Trophoblast cell (in vitro differentiated cells and primary cell): ENCODE measurements around the gene MTCH2.

Experiments used
- DNase-seq, 2 donors: peaks; one replicate each; pipeline ENCODE4 v3.0.0-alpha.2; 2016
- H2AFZ ChIP-seq: 2 replicates; pipeline ENCODE4 v1.6.1; 2013; ENCODE audit warnings: low read length, moderate library complexity, mild to moderate bottlenecking; ENCODE audit not compliant: insufficient read depth, poor library complexity
- H2AK5ac ChIP-seq: 2 replicates; pipeline ENCODE4 v1.6.1; 2013; ENCODE audit warnings: mild to moderate bottlenecking, low read length
- H2BK120ac ChIP-seq: 2 replicates; pipeline ENCODE4 v1.6.1; 2013; ENCODE audit warnings: low read length, mild to moderate bottlenecking, moderate library complexity; ENCODE audit not compliant: insufficient read depth, poor library complexity
- H2BK12ac ChIP-seq: 2 replicates; pipeline ENCODE4 v1.6.1; 2013; ENCODE audit warnings: mild to moderate bottlenecking, low read length, moderate library complexity
- H2BK5ac ChIP-seq: 2 replicates; pipeline ENCODE4 v1.6.1; 2013; ENCODE audit warnings: low read length, low read depth, moderate library complexity, mild to moderate bottlenecking; ENCODE audit not compliant: poor library complexity
- H3K14ac ChIP-seq: 2 replicates; pipeline ENCODE4 v1.6.1; 2013; ENCODE audit warnings: mild to moderate bottlenecking, low read length
- H3K18ac ChIP-seq: 2 replicates; pipeline ENCODE4 v1.6.1; 2013; ENCODE audit warnings: mild to moderate bottlenecking, low read length
- H3K23ac ChIP-seq: 2 replicates; pipeline ENCODE4 v1.6.1; 2013; ENCODE audit warnings: low read length
- H3K27ac ChIP-seq: 2 replicates; pipeline ENCODE4 v1.5.1; 2013; ENCODE audit warnings: low read depth, mild to moderate bottlenecking, inconsistent platforms, low read length, moderate library complexity
- H3K27me3 ChIP-seq: 2 replicates; pipeline ENCODE4 v1.6.1; 2013; ENCODE audit warnings: inconsistent platforms, mild to moderate bottlenecking, low read length, moderate library complexity; ENCODE audit not compliant: insufficient read depth
- H3K36me3 ChIP-seq, 2 experiments: 1 replicate in 1 of 2; 2 replicates in 1 of 2; pipeline ENCODE4 v1.6.1; 2013; ENCODE audit warnings: low read length in 2 of 2, mild to moderate bottlenecking in 2 of 2, moderate library complexity in 1 of 2; ENCODE audit not compliant: insufficient read depth in 2 of 2, control insufficient read depth in 1 of 2
- H3K4ac ChIP-seq: 2 replicates; pipeline ENCODE4 v1.6.1; 2013; ENCODE audit warnings: low read depth, mild to moderate bottlenecking, low read length, moderate library complexity
- H3K4me1 ChIP-seq, 2 experiments: 1 replicate in 1 of 2; 2 replicates in 1 of 2; pipeline ENCODE4 v1.6.1; 2013; ENCODE audit warnings: low read length in 2 of 2, mild to moderate bottlenecking in 2 of 2, moderate library complexity in 1 of 2; ENCODE audit not compliant: insufficient read depth in 2 of 2, control insufficient read depth in 1 of 2
- H3K4me2 ChIP-seq: 2 replicates; pipeline ENCODE4 v1.6.1; 2013; ENCODE audit warnings: inconsistent platforms, mild to moderate bottlenecking, low read length, moderate library complexity
- H3K4me3 ChIP-seq: 2 replicates; pipeline ENCODE4 v1.5.1; 2013; ENCODE audit warnings: mild to moderate bottlenecking, low read depth, low read length, inconsistent platforms
- H3K79me1 ChIP-seq: one replicate; pipeline ENCODE4 v1.6.1; 2013; ENCODE audit warnings: low read length
- H3K79me2 ChIP-seq: 2 replicates; pipeline ENCODE4 v1.6.1; 2013; ENCODE audit warnings: low read length, mild to moderate bottlenecking; ENCODE audit not compliant: control insufficient read depth, insufficient read depth, poor library complexity
- H3K9ac ChIP-seq: 2 replicates; pipeline ENCODE4 v1.6.1; 2013; ENCODE audit warnings: mild to moderate bottlenecking, low read length
- H3K9me3 ChIP-seq: 2 replicates; pipeline ENCODE4 v1.6.1; 2013; ENCODE audit warnings: low read depth, mild to moderate bottlenecking, control low read depth, inconsistent platforms, low read length; ENCODE audit not compliant: insufficient read depth
- H4K12ac ChIP-seq: 2 replicates; pipeline ENCODE4 v1.6.1; 2013; ENCODE audit warnings: low read depth, mild to moderate bottlenecking, low read length, moderate library complexity
- H4K8ac ChIP-seq: 2 replicates; pipeline ENCODE4 v1.6.1; 2013; ENCODE audit warnings: low read depth, mild to moderate bottlenecking, low read length, moderate library complexity
- H4K91ac ChIP-seq: one replicate; pipeline ENCODE4 v1.6.1; 2013; ENCODE audit warnings: low read depth, mild to moderate bottlenecking, low read length, moderate library complexity
- WGBS: extraction: QIAGEN DNeasy Blood & Tissue Kit; methylation state at CpG from one replicate; pipeline ENCODE4 v1.1.7; 2013; ENCODE audit warnings: missing lambda C conversion rate; ENCODE audit not compliant: insufficient read length, insufficient coverage; ENCODE audit errors: extremely low coverage; 5-methylcytosine and 5-hydroxymethylcytosine counted together

The MTCH2 gene

DNA sequence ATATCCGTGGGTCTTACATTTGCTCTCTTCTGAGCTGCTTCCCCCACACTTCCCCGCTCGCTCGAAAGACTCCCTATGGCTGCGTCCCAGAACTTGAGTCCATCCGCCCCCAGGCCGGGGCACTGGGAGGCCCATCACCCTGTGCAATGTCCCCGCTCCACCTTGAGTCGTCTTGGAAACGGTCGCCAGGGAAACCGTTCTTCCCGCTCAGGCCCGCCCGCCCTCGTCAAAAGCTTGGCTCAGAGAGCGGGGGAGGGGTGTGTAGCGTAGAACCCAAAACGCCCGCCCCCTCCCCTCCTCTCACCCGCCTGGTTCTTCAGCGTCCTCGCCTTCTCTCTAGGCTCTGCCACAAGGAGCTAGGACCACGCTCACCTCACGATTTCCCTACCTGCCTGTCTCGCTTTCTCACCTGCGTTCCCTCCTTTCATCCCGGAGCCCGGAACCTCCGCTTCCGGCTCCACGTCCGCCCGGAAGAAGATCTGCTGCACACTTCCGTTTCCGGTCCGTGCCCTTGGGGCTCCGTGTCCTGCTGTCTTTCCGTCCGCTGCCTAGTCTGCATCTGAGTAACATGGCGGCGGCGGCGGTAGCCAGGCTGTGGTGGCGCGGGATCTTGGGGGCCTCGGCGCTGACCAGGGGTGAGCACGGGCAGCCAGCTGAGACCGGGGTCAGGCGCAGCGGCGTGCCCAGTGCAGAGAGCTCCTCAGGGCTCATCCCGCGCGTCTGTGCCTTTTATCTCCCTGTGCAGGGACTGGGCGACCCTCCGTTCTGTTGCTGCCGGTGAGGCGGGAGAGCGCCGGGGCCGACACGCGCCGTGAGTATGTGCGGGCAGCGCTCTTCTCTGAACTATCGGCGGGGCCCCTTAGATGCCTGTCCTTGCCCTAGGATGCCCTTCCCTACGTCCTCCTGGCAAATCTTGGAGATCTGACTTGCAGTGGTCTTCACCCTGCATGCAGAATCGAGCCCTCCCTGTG, 63.5 kb downstream of the MTCH2 start, which contains the start of the genes KBTBD4 and NDUFS3:
Gene KBTBD4 (minus strand): TSS at position 447 of the 971 bp plus-strand sequence. CDS start 19 bp downstream, at position 428.
Gene NDUFS3 (plus strand): TSS at position 551 of the 971 bp plus-strand sequence. CDS start 18 bp downstream, at position 569.
- Histone ChIP-seq H4K8ac (peak within 1 kb of the TSS; percentile 92), H2AK5ac (peak within 1 kb of the TSS; percentile 16), H3K4ac (peak within 1 kb of the TSS; percentile 67), H3K23ac (no peak within 1 kb of the TSS), H3K4me3 (peak within 1 kb of the TSS; percentile 95), H3K4me2 (peak within 1 kb of the TSS; percentile 67), H3K9ac (peak within 1 kb of the TSS; percentile 90), H3K27ac (peak within 1 kb of the TSS; percentile 66), H2BK120ac (peak within 1 kb of the TSS; percentile 69), H2BK12ac (no peak within 1 kb of the TSS), H3K18ac (peak within 1 kb of the TSS; percentile 91), H3K79me2 (peaks cover 6% of the 10 kb centered on the region), H2AFZ (peak within 1 kb of the TSS; percentile 78), H4K91ac (peak within 1 kb of the TSS; percentile 78), H3K4me1 (peaks cover 0 to 9% of the 10 kb centered on the region in 2 experiments), H3K36me3 (peaks cover 30 to 39% of the 10 kb centered on the region in 2 experiments), H3K9me3 (no peaks in the 10 kb centered on the region), H3K27me3 (no peaks in the 10 kb centered on the region), H3K79me1 (peaks cover 5% of the 10 kb centered on the region), H3K14ac (peak within 1 kb of the TSS; percentile 89), H2BK5ac (peak within 1 kb of the TSS; percentile 71), H4K12ac (peak within 1 kb of the TSS; percentile 81)
- peak; percentile 86 to 97 for DNase-seq
- WGBS: no CpG with 5 or more reads among the region's 72 CpGs

GRCh38 chr11:47577460-47578041, 64.8 kb downstream of the MTCH2 start:
- no peak overlapping the region for H3K18ac ChIP-seq
- peaks cover 0 to 9% of the 10 kb centered on the region in 2 experiments for H3K4me1 ChIP-seq
- H3K79me1 ChIP-seq: peaks cover 5% of the 10 kb centered on the region
- peak overlapping the region; percentile 9 for H4K8ac ChIP-seq
- peaks cover 29 to 38% of the 10 kb centered on the region in 2 experiments for H3K36me3 ChIP-seq
- no peak for DNase-seq
- no peak overlapping the region for H3K23ac ChIP-seq
- H3K4ac ChIP-seq: no peak overlapping the region
- peaks cover 3% of the 10 kb centered on the region for H3K9me3 ChIP-seq
- WGBS: no CpG with 5 or more reads among the region's 13 CpGs
- no peak overlapping the region for H3K9ac ChIP-seq
- no peak overlapping the region for H4K91ac ChIP-seq
- no peak overlapping the region for H3K4me3 ChIP-seq
- H2BK5ac ChIP-seq: no peak overlapping the region
- H4K12ac ChIP-seq: peak overlapping the region; percentile 16
- no peak overlapping the region for H2AFZ ChIP-seq
- H3K27me3 ChIP-seq: no peaks in the 10 kb centered on the region
- H2AK5ac ChIP-seq: no peak overlapping the region
- H3K4me2 ChIP-seq: peak overlapping the region; percentile 67
- no peak overlapping the region for H2BK120ac ChIP-seq
- no peak overlapping the region for H3K14ac ChIP-seq
- no peak overlapping the region for H2BK12ac ChIP-seq
- H3K27ac ChIP-seq: no peak overlapping the region
- peaks cover 6% of the 10 kb centered on the region for H3K79me2 ChIP-seq

GRCh38 chr11:47573321-47573720, 69.0 kb downstream of the MTCH2 start:
- Histone ChIP-seq H3K79me2 (no peaks in the 10 kb centered on the region), H2BK12ac (no peak overlapping the region), H2AFZ (no peak overlapping the region), H3K27ac (no peak overlapping the region), H3K9ac (no peak overlapping the region), H4K12ac (no peak overlapping the region), H3K27me3 (no peaks in the 10 kb centered on the region), H3K4me1 (peaks cover 0 to 4% of the 10 kb centered on the region in 2 experiments), H3K4me2 (no peak overlapping the region), H3K4ac (no peak overlapping the region), H3K36me3 (peaks cover 26 to 42% of the 10 kb centered on the region in 2 experiments), H2AK5ac (no peak overlapping the region), H3K14ac (no peak overlapping the region), H3K9me3 (peaks cover 3% of the 10 kb centered on the region), H2BK120ac (no peak overlapping the region), H3K23ac (no peak overlapping the region), H3K4me3 (peak overlapping the region; percentile 32), H4K8ac (no peak overlapping the region), H2BK5ac (no peak overlapping the region), H3K18ac (no peak overlapping the region), H3K79me1 (no peaks in the 10 kb centered on the region), H4K91ac (no peak overlapping the region)
- no peak for DNase-seq
- no CpG with 5 or more reads among the region's 11 CpGs for WGBS

- H3K4ac ChIP-seq: no peak overlapping the region
- no peaks in the 10 kb centered on the region for H3K79me2 ChIP-seq
- peaks cover 0 to 2% of the 10 kb centered on the region in 2 experiments for H3K4me1 ChIP-seq
- no peaks in the 10 kb centered on the region for H3K79me1 ChIP-seq
- H3K4me3 ChIP-seq: no peak overlapping the region
- WGBS: no CpG with 5 or more reads among the region's 8 CpGs
- H4K91ac ChIP-seq: no peak overlapping the region
- H2AK5ac ChIP-seq: no peak overlapping the region
- H3K36me3 ChIP-seq: peaks cover 26 to 41% of the 10 kb centered on the region in 2 experiments
- peaks cover 3% of the 10 kb centered on the region for H3K9me3 ChIP-seq
- H3K4me2 ChIP-seq: no peak overlapping the region
- H2BK12ac ChIP-seq: no peak overlapping the region
- no peak overlapping the region for H3K9ac ChIP-seq
- no peak overlapping the region for H4K8ac ChIP-seq
- H2AFZ ChIP-seq: no peak overlapping the region
- no peak overlapping the region for H3K27ac ChIP-seq
- no peak overlapping the region for H3K18ac ChIP-seq
- no peaks in the 10 kb centered on the region for H3K27me3 ChIP-seq
- no peak overlapping the region for H2BK120ac ChIP-seq
- no peak overlapping the region for H3K23ac ChIP-seq
- no peak overlapping the region for H4K12ac ChIP-seq
- H2BK5ac ChIP-seq: no peak overlapping the region
- H3K14ac ChIP-seq: no peak overlapping the region
- DNase-seq: no peak
Observed at GRCh38 chr11:47572715-47573255, 69.6 kb downstream of the MTCH2 start.
